H9 (cell line): ENCODE measurements around the gene SLC6A19. TPM values are rescaled to one million over a fixed set of nuclear protein-coding genes. Genes with fewer than 3 reads are reported as not detected.

Experiments
- DNase-seq: peaks from one replicate; pipeline ENCODE4 v3.0.0-alpha.2; 2017
- H2AFZ ChIP-seq: one replicate; pipeline ENCODE4 v1.6.1; 2013; ENCODE audit warnings: mild to moderate bottlenecking, low read length, control low read depth, moderate library complexity
- H2AK5ac ChIP-seq: 2 replicates; pipeline ENCODE4 v1.6.1; 2013; ENCODE audit warnings: low read length, control low read depth, mixed read lengths; ENCODE audit not compliant: insufficient read length
- H2BK120ac ChIP-seq: one replicate; pipeline ENCODE4 v1.6.1; 2013; ENCODE audit warnings: low read depth, mild to moderate bottlenecking, low read length, control low read depth, inconsistent platforms; ENCODE audit not compliant: poor library complexity, severe bottlenecking
- H2BK12ac ChIP-seq: 2 replicates; pipeline ENCODE4 v1.6.1; 2013; ENCODE audit warnings: low read length, control low read depth, mixed read lengths, low read depth; ENCODE audit not compliant: insufficient read length
- H2BK15ac ChIP-seq: 2 replicates; pipeline ENCODE4 v1.6.1; 2013; ENCODE audit warnings: low read depth, low read length, control low read depth
- H2BK20ac ChIP-seq: one replicate; pipeline ENCODE4 v1.6.1; 2013; ENCODE audit warnings: low read depth, mild to moderate bottlenecking, low read length, control low read depth, inconsistent platforms; ENCODE audit not compliant: poor library complexity, severe bottlenecking
- H2BK5ac ChIP-seq: 2 replicates; pipeline ENCODE4 v1.6.1; 2013; ENCODE audit warnings: low read length, control low read depth, mixed read lengths; ENCODE audit not compliant: insufficient read length
- H3K14ac ChIP-seq: 2 replicates; pipeline ENCODE4 v1.6.1; 2013; ENCODE audit warnings: low read length, control low read depth; ENCODE audit not compliant: insufficient read depth
- H3K18ac ChIP-seq: 2 replicates; pipeline ENCODE4 v1.6.1; 2013; ENCODE audit warnings: low read depth, mild to moderate bottlenecking, mixed read lengths, low read length, control low read depth; ENCODE audit not compliant: insufficient read length
- H3K23ac ChIP-seq: 2 replicates; pipeline ENCODE4 v1.6.1; 2013; ENCODE audit warnings: low read length, control low read depth, mixed read lengths, low read depth; ENCODE audit not compliant: insufficient read length
- H3K23me2 ChIP-seq: 2 replicates; pipeline ENCODE4 v1.6.1; 2013; ENCODE audit warnings: low read depth, mild to moderate bottlenecking, mixed read lengths, low read length, control low read depth; ENCODE audit not compliant: insufficient read length, poor library complexity, severe bottlenecking
- H3K27ac ChIP-seq: 2 replicates; pipeline ENCODE4 v1.5.1; 2013; ENCODE audit warnings: low read length, control low read depth, mixed read lengths, low read depth; ENCODE audit not compliant: insufficient read length
- H3K27me3 ChIP-seq: 2 replicates; pipeline ENCODE4 v1.6.1; 2013; ENCODE audit warnings: low read length, control low read depth, inconsistent platforms; ENCODE audit not compliant: insufficient read depth
- H3K4ac ChIP-seq: 2 replicates; pipeline ENCODE4 v1.6.1; 2013; ENCODE audit warnings: low read depth, mild to moderate bottlenecking, control low read depth, inconsistent platforms, low read length, moderate library complexity
- H3K4me1 ChIP-seq: 2 replicates; pipeline ENCODE4 v1.6.1; 2013; ENCODE audit warnings: low read length, control low read depth, inconsistent platforms; ENCODE audit not compliant: insufficient read depth
- H3K4me2 ChIP-seq: 2 replicates; pipeline ENCODE4 v1.6.1; 2013; ENCODE audit warnings: low read length, control low read depth, mixed read lengths; ENCODE audit not compliant: insufficient read length, insufficient read depth
- H3K56ac ChIP-seq: 2 replicates; pipeline ENCODE4 v1.6.1; 2013; ENCODE audit warnings: low read depth, mild to moderate bottlenecking, mixed read lengths, low read length, control low read depth; ENCODE audit not compliant: insufficient read length
- H3K79me1 ChIP-seq: 2 replicates; pipeline ENCODE4 v1.6.1; 2013; ENCODE audit warnings: low read depth, mild to moderate bottlenecking, moderate library complexity, low read length, control low read depth, inconsistent platforms; ENCODE audit not compliant: insufficient read depth, poor library complexity, severe bottlenecking
- H3K79me2 ChIP-seq: 2 replicates; pipeline ENCODE4 v1.6.1; 2013; ENCODE audit warnings: low read length, control low read depth, inconsistent platforms; ENCODE audit not compliant: insufficient read depth
- H3K9ac ChIP-seq: 2 replicates; pipeline ENCODE4 v1.6.1; 2013; ENCODE audit warnings: low read length, control low read depth, mixed read lengths; ENCODE audit not compliant: insufficient read length; ENCODE audit errors: extremely low read depth
- H3K9me3 ChIP-seq: one replicate; pipeline ENCODE4 v1.6.1; 2013; ENCODE audit warnings: low read depth, low read length, inconsistent platforms; ENCODE audit not compliant: control insufficient read depth
- H3T11ph ChIP-seq: one replicate; pipeline ENCODE4 v1.6.1; 2013; ENCODE audit warnings: mild to moderate bottlenecking, low read length, control low read depth, inconsistent platforms
- H4K20me1 ChIP-seq: one replicate; pipeline ENCODE4 v1.6.1; 2013; ENCODE audit not compliant: control insufficient read depth, insufficient read length, insufficient read depth
- H4K5ac ChIP-seq: 2 replicates; pipeline ENCODE4 v1.6.1; 2013; ENCODE audit warnings: low read depth, mild to moderate bottlenecking, mixed read lengths, low read length, control low read depth; ENCODE audit not compliant: insufficient read length
- H4K8ac ChIP-seq: replicated peaks from 2 replicates; pipeline ENCODE4 v1.6.1; 2013; ENCODE audit warnings: low read length, control low read depth, mixed read lengths, low read depth; ENCODE audit not compliant: insufficient read length
- H4K91ac ChIP-seq: 2 replicates; pipeline ENCODE4 v1.6.1; 2013; ENCODE audit warnings: low read depth, mild to moderate bottlenecking, moderate library complexity, mixed read lengths, low read length, control low read depth; ENCODE audit not compliant: insufficient read length
- H3K27ac Mint-ChIP-seq, 3 experiments: 2 replicates in 2 of 3; 3 replicates in 1 of 3; pipeline ENCODE4 v1.8.0; 2020 to 2021; ENCODE audit warnings: mixed read lengths in 3 of 3, mild to moderate bottlenecking in 1 of 3, moderate library complexity in 1 of 3
- H3K27me3 Mint-ChIP-seq: 2 replicates; pipeline ENCODE4 v1.8.0; 2021; ENCODE audit warnings: low read depth, mild to moderate bottlenecking, moderate library complexity, mixed read lengths
- H3K36me3 Mint-ChIP-seq, 3 experiments: 2 replicates in 2 of 3; 3 replicates in 1 of 3; pipeline ENCODE4 v1.8.0; 2020 to 2021; ENCODE audit warnings: low read depth in 3 of 3, mixed read lengths in 3 of 3; ENCODE audit not compliant: insufficient read depth in 1 of 3
- H3K4me1 Mint-ChIP-seq, 2 experiments: 2 replicates each; pipeline ENCODE4 v1.8.0; 2020; ENCODE audit warnings: mixed read lengths in 2 of 2
- H3K4me3 Mint-ChIP-seq, 2 experiments: 2 replicates in 1 of 2; 3 replicates in 1 of 2; pipeline ENCODE4 v1.8.0; 2020 to 2021; ENCODE audit warnings: mild to moderate bottlenecking in 2 of 2, mixed read lengths in 2 of 2, moderate library complexity in 1 of 2
- H3K9me3 Mint-ChIP-seq, 2 experiments: 2 replicates in 1 of 2; 3 replicates in 1 of 2; pipeline ENCODE4 v1.8.0; 2020; ENCODE audit warnings: mild to moderate bottlenecking in 2 of 2, mixed read lengths in 2 of 2, moderate library complexity in 1 of 2
- WGBS: extraction: QIAGEN DNeasy Blood & Tissue Kit; methylation state at CpG from one replicate; pipeline ENCODE4 v1.1.7; 2013; ENCODE audit warnings: missing lambda C conversion rate, low lambda C conversion rate, mixed read lengths; ENCODE audit not compliant: insufficient read length; ENCODE audit errors: extremely low coverage; 5-methylcytosine and 5-hydroxymethylcytosine counted together
- total RNA-seq: library from RNA; stranded (reverse); gene quantifications from 2 replicates; pipeline ENCODE4 v1.2.1, GENCODE V29; 2021
- TF ChIP-seq, protein P1 (sequence below): fragments of 200-600 bp; sonication (generic); conservative IDR thresholded peaks from 3 replicates; pipeline ENCODE4 v1.8.0; 2021; ENCODE audit warnings: antibody characterized with exemption, mild to moderate bottlenecking

Gene SLC6A19
- total RNA-seq, 1 experiment from 2014 or later: not detected

DNA sequence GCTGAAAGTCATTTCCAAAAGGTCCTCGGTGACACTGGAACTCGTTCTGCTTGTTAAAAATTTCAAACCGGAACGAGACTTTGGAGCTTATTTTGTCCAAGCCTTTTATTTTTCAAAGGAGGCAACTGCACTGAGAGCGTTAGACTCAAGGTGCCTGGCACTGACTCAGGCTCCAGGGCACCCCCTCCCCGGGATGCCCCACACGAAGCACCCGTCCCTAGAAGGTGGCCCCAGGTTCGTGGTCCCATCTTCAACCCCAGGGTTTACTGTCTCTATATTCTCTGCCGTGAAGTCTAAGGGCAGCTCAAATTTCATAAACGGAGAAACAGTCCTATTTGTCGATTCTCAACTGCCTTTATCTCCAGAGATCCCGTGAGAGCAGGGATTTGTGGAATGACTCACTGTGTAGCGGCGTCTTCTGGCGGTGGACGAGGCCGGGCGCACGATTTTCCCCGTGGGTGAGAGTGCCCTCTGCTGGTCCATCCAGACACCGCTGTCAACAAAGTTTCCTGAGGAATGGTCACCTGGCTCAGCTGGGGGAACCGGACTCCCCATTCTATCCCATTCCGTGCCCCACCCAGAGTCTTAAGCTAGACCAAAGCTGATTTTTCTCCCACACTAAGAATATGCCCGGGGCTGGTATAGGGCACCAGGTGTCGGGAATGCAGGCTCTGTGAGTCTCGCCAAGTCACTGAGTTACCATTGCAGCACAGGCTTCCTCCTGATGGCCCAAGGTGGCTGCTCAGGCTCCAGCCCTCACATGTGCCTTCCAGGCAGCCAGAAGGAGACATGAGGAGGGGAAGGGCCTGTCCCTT is 27.1 kb upstream of the SLC6A19 start:
- no peak overlapping the region for H3K4me3 Mint-ChIP-seq
- H3K9me3 Mint-ChIP-seq: no peaks in the 10 kb centered on the region

More for the DNA sequence above, 27.1 kb upstream of the SLC6A19 start:
- peaks cover 12% of the 10 kb centered on the region for H3K27me3 Mint-ChIP-seq
- H3K4me1 Mint-ChIP-seq: peaks cover 0 to 2% of the 10 kb centered on the region in 2 experiments; a peak in 1 of 4 replicates
- no peak overlapping the region for H3K9ac ChIP-seq
- no peak overlapping the region for H2AK5ac ChIP-seq
- H3K27ac Mint-ChIP-seq: no peak overlapping the region
- no peak overlapping the region for H2BK12ac ChIP-seq
- H4K20me1 ChIP-seq: no peaks in the 10 kb centered on the region
- H3K4me1 ChIP-seq: no peaks in the 10 kb centered on the region
- H4K5ac ChIP-seq: no peak overlapping the region
- no peak overlapping the region for H3T11ph ChIP-seq
- H3K18ac ChIP-seq: no peak overlapping the region
- no CpG with 5 or more reads among the region's 27 CpGs for WGBS
- no peaks in the 10 kb centered on the region for H3K79me1 ChIP-seq
- H4K91ac ChIP-seq: no peak overlapping the region
- no peak overlapping the region for H3K56ac ChIP-seq
- no peaks in the 10 kb centered on the region for H3K36me3 Mint-ChIP-seq
- no peak overlapping the region for H2AFZ ChIP-seq
- H2BK20ac ChIP-seq: no peak overlapping the region
- no peak overlapping the region for H2BK120ac ChIP-seq
- H2BK15ac ChIP-seq: no peak overlapping the region
- no peak overlapping the region for H3K14ac ChIP-seq
- no peak overlapping the region for H4K8ac ChIP-seq
- no peaks in the 10 kb centered on the region for H3K79me2 ChIP-seq
- no peak overlapping the region for H2BK5ac ChIP-seq
- no peak overlapping the region for H3K23ac ChIP-seq
- no peak overlapping the region for H3K4ac ChIP-seq
- DNase-seq: peak; percentile 75
- H3K27me3 ChIP-seq: no peaks in the 10 kb centered on the region
- H3K23me2 ChIP-seq: no peaks in the 10 kb centered on the region
- H3K27ac ChIP-seq: no peak overlapping the region
- H3K9me3 ChIP-seq: no peaks in the 10 kb centered on the region
- TF ChIP-seq, protein P1, sequence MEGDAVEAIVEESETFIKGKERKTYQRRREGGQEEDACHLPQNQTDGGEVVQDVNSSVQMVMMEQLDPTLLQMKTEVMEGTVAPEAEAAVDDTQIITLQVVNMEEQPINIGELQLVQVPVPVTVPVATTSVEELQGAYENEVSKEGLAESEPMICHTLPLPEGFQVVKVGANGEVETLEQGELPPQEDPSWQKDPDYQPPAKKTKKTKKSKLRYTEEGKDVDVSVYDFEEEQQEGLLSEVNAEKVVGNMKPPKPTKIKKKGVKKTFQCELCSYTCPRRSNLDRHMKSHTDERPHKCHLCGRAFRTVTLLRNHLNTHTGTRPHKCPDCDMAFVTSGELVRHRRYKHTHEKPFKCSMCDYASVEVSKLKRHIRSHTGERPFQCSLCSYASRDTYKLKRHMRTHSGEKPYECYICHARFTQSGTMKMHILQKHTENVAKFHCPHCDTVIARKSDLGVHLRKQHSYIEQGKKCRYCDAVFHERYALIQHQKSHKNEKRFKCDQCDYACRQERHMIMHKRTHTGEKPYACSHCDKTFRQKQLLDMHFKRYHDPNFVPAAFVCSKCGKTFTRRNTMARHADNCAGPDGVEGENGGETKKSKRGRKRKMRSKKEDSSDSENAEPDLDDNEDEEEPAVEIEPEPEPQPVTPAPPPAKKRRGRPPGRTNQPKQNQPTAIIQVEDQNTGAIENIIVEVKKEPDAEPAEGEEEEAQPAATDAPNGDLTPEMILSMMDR: peak; percentile 92
- no peak overlapping the region for H3K4me2 ChIP-seq
